HEK293 (cell line): Measurements from ENCODE around the gene ASPSCR1.
A peak's percentile ranks its signal among the peaks of the same experiment; 100 is the strongest.

Experiments
- CTCF ChIA-PET: fragments of 350-600 bp; formaldehyde crosslinking; extraction: SDS; loops from one replicate; lab custom pipeline; 2021; ENCODE audit warnings: antibody characterized with exemption; lab: Yijun Ruan, JAX
- POLR2A ChIA-PET: fragments of 300-600 bp; formaldehyde crosslinking; extraction: SDS; loops from one replicate; lab custom pipeline; 2020; ENCODE audit warnings: antibody characterized with exemption, inconsistent platforms; lab: Yijun Ruan, JAX
- H3K27ac ChIP-seq: fragments of 200-500 bp; sonication (Bioruptor generic); 2 replicates; pipeline ENCODE4 v1.5.1; 2014; ENCODE audit warnings: low read depth, low read length, control low read depth, inconsistent platforms; ENCODE audit errors: extremely low read depth
- H3K36me3 ChIP-seq, 2 experiments: fragments of 200-500 bp in 1 of 2; sonication (Bioruptor generic) in 1 of 2; 1 replicate in 1 of 2; 2 replicates in 1 of 2; pipeline ENCODE4 v1.5.1; 2014 to 2017; ENCODE audit warnings: inconsistent platforms in 2 of 2, low read length in 2 of 2; ENCODE audit not compliant: control insufficient read depth in 2 of 2, insufficient read depth in 1 of 2
- H3K4me1 ChIP-seq: fragments of 200-500 bp; sonication (Bioruptor generic); 2 replicates; pipeline ENCODE4 v1.5.1; 2014; ENCODE audit warnings: mild to moderate bottlenecking, low read length, inconsistent platforms; ENCODE audit not compliant: control insufficient read depth, insufficient read depth
- H3K4me3 ChIP-seq: 2 replicates; pipeline ENCODE4 v1.5.1; 2011; ENCODE audit warnings: low read depth, mild to moderate bottlenecking, control low read depth, low read length, moderate library complexity
- H3K9me3 ChIP-seq: fragments of 200-500 bp; sonication (Bioruptor generic); 2 replicates; pipeline ENCODE4 v1.5.1; 2014; ENCODE audit warnings: low read depth, low read length, inconsistent platforms; ENCODE audit not compliant: control insufficient read depth, insufficient read depth
- BCL11A ChIP-seq: fragments of 450-650 bp; formaldehyde crosslinking; IDR thresholded peaks from 2 replicates; pipeline ENCODE4 v1.5.1; 2016; ENCODE audit warnings: low read depth, missing biosample characterization, missing genetic modification characterization
- HOXD13 ChIP-seq: sonication (generic); formaldehyde crosslinking; IDR thresholded peaks from 2 replicates; pipeline ENCODE4 v1.8.0; 2022; ENCODE audit warnings: missing genetic modification reagents, borderline replicate concordance
- OSR2 ChIP-seq: fragments of 450-650 bp; formaldehyde crosslinking; IDR thresholded peaks from 2 replicates; pipeline ENCODE4 v1.5.1; 2016; ENCODE audit warnings: missing biosample characterization, missing genetic modification characterization
- PRDM1 ChIP-seq: fragments of 450-650 bp; formaldehyde crosslinking; IDR thresholded peaks from 2 replicates; pipeline ENCODE4; 2016; ENCODE audit warnings: missing biosample characterization, missing genetic modification characterization
- SCRT1 ChIP-seq: fragments of 450-650 bp; formaldehyde crosslinking; IDR thresholded peaks from 2 replicates; pipeline ENCODE4 v1.5.1; 2016; ENCODE audit warnings: missing biosample characterization, missing genetic modification characterization, borderline replicate concordance
- SCRT2 ChIP-seq: fragments of 450-650 bp; formaldehyde crosslinking; IDR thresholded peaks from 2 replicates; pipeline ENCODE4 v1.5.1; 2016; ENCODE audit warnings: missing biosample characterization, missing genetic modification characterization
- ZBTB17 ChIP-seq: fragments of 450-650 bp; formaldehyde crosslinking; IDR thresholded peaks from 2 replicates; pipeline ENCODE4 v1.5.1; 2016; ENCODE audit warnings: missing biosample characterization, missing genetic modification characterization
- ZFHX2 ChIP-seq: fragments of 450-650 bp; formaldehyde crosslinking; conservative IDR thresholded peaks from 2 replicates; pipeline ENCODE4 v1.5.1; 2016; ENCODE audit warnings: missing biosample characterization, missing genetic modification characterization
- ZNF112 ChIP-seq: fragments of 450-650 bp; formaldehyde crosslinking; IDR thresholded peaks from 2 replicates; pipeline ENCODE4 v1.5.0; 2017; ENCODE audit warnings: missing biosample characterization, missing genetic modification characterization
- ZNF16 ChIP-seq: fragments of 450-650 bp; formaldehyde crosslinking; IDR thresholded peaks from 2 replicates; pipeline ENCODE4 v1.5.1; 2016; ENCODE audit warnings: low read depth, missing biosample characterization, missing genetic modification characterization
- ZNF214 ChIP-seq: fragments of 450-650 bp; formaldehyde crosslinking; IDR thresholded peaks from 2 replicates; pipeline ENCODE4 v1.5.1; 2017; ENCODE audit warnings: missing biosample characterization, mild to moderate bottlenecking, missing genetic modification characterization, borderline replicate concordance
- ZNF394 ChIP-seq: fragments of 450-650 bp; formaldehyde crosslinking; IDR thresholded peaks from 2 replicates; pipeline ENCODE4 v1.5.1; 2016; ENCODE audit warnings: missing biosample characterization, missing genetic modification characterization, mild to moderate bottlenecking, moderate library complexity, borderline replicate concordance
- ZNF561 ChIP-seq: fragments of 450-650 bp; IDR thresholded peaks from 2 replicates; pipeline ENCODE4 v1.5.1; 2018; ENCODE audit warnings: missing biosample characterization, missing genetic modification characterization, borderline replicate concordance
- ZNF658 ChIP-seq: fragments of 450-650 bp; formaldehyde crosslinking; IDR thresholded peaks from 2 replicates; pipeline ENCODE4; 2016; ENCODE audit warnings: missing biosample characterization, missing genetic modification characterization
- ZNF664 ChIP-seq: fragments of 450-650 bp; formaldehyde crosslinking; IDR thresholded peaks from 2 replicates; pipeline ENCODE4 v1.5.1; 2016; ENCODE audit warnings: missing biosample characterization, missing genetic modification characterization
- TF ChIP-seq, protein P1 (sequence below): fragments of 450-650 bp; formaldehyde crosslinking; IDR thresholded peaks from 2 replicates; pipeline ENCODE4 v1.5.1; 2016; ENCODE audit warnings: missing biosample characterization, missing genetic modification characterization
- TF ChIP-seq, protein P2 (sequence below): fragments of 450-650 bp; formaldehyde crosslinking; IDR thresholded peaks from 2 replicates; pipeline ENCODE4 v1.5.1; 2017; ENCODE audit warnings: missing biosample characterization, missing genetic modification characterization
- TF ChIP-seq, protein P3 (sequence below): fragments of 450-650 bp; formaldehyde crosslinking; IDR thresholded peaks from 2 replicates; pipeline ENCODE4 v1.5.1; 2016; ENCODE audit warnings: missing biosample characterization, missing genetic modification characterization
- TF ChIP-seq, protein P4 (sequence below): fragments of 450-650 bp; formaldehyde crosslinking; IDR thresholded peaks from 2 replicates; pipeline ENCODE4 v1.5.1; 2016; ENCODE audit warnings: missing biosample characterization, missing genetic modification characterization
- TF ChIP-seq, protein P5 (sequence below): sonication (generic); formaldehyde crosslinking; IDR thresholded peaks from 2 replicates; pipeline ENCODE4 v1.8.1; 2022; ENCODE audit warnings: mild to moderate bottlenecking, moderate library complexity, missing genetic modification reagents

Gene ASPSCR1

GRCh38 chr17:82050152-82050760, 72.8 kb downstream of the ASPSCR1 start:
- POLR2A ChIA-PET, result interaction anchor here (0.6 to 14.2 kb wide), 6 partner anchors 9 to 177 kb away, joined by 4 to 96 read pairs (median 5); partner anchors contain the start of genes DCXR and RAC3
- TF ChIP-seq, protein P1, sequence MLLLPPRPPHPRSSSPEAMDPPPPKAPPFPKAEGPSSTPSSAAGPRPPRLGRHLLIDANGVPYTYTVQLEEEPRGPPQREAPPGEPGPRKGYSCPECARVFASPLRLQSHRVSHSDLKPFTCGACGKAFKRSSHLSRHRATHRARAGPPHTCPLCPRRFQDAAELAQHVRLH (tag by site-specific recombination), result no peak
- TF ChIP-seq HOXD13, result no peak
- peak; percentile 72 for TF ChIP-seq SCRT2
- no peak for TF ChIP-seq ZFHX2 (tag by site-specific recombination)
- no peak for TF ChIP-seq OSR2 (tag by site-specific recombination)
- no peak for TF ChIP-seq ZNF561 (tag by site-specific recombination)
- no peak for TF ChIP-seq ZNF664
- TF ChIP-seq ZBTB17 (tag by site-specific recombination), result no peak
- no peak for TF ChIP-seq PRDM1 (tag by site-specific recombination)
- no peak for TF ChIP-seq ZNF16 (tag by site-specific recombination)
- TF ChIP-seq ZNF214 (tag by site-specific recombination), result no peak
- TF ChIP-seq ZNF394 (tag by site-specific recombination), result no peak
- TF ChIP-seq, protein P2, sequence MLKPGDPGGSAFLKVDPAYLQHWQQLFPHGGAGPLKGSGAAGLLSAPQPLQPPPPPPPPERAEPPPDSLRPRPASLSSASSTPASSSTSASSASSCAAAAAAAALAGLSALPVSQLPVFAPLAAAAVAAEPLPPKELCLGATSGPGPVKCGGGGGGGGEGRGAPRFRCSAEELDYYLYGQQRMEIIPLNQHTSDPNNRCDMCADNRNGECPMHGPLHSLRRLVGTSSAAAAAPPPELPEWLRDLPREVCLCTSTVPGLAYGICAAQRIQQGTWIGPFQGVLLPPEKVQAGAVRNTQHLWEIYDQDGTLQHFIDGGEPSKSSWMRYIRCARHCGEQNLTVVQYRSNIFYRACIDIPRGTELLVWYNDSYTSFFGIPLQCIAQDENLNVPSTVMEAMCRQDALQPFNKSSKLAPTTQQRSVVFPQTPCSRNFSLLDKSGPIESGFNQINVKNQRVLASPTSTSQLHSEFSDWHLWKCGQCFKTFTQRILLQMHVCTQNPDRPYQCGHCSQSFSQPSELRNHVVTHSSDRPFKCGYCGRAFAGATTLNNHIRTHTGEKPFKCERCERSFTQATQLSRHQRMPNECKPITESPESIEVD, result no peak
- TF ChIP-seq, protein P3, sequence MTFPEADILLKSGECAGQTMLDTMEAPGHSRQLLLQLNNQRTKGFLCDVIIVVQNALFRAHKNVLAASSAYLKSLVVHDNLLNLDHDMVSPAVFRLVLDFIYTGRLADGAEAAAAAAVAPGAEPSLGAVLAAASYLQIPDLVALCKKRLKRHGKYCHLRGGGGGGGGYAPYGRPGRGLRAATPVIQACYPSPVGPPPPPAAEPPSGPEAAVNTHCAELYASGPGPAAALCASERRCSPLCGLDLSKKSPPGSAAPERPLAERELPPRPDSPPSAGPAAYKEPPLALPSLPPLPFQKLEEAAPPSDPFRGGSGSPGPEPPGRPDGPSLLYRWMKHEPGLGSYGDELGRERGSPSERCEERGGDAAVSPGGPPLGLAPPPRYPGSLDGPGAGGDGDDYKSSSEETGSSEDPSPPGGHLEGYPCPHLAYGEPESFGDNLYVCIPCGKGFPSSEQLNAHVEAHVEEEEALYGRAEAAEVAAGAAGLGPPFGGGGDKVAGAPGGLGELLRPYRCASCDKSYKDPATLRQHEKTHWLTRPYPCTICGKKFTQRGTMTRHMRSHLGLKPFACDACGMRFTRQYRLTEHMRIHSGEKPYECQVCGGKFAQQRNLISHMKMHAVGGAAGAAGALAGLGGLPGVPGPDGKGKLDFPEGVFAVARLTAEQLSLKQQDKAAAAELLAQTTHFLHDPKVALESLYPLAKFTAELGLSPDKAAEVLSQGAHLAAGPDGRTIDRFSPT (tag by site-specific recombination), result peak; percentile 34; the same call in 1 of the 2 replicates
- no peak for TF ChIP-seq BCL11A (tag by site-specific recombination)
- TF ChIP-seq, protein P4, sequence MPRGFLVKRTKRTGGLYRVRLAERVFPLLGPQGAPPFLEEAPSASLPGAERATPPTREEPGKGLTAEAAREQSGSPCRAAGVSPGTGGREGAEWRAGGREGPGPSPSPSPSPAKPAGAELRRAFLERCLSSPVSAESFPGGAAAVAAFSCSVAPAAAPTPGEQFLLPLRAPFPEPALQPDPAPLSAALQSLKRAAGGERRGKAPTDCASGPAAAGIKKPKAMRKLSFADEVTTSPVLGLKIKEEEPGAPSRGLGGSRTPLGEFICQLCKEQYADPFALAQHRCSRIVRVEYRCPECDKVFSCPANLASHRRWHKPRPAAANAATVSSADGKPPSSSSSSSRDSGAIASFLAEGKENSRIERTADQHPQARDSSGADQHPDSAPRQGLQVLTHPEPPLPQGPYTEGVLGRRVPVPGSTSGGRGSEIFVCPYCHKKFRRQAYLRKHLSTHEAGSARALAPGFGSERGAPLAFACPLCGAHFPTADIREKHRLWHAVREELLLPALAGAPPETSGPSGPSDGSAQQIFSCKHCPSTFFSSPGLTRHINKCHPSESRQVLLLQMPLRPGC, result no peak
- no peak for TF ChIP-seq ZNF658 (tag by site-specific recombination)
- TF ChIP-seq, protein P5, sequence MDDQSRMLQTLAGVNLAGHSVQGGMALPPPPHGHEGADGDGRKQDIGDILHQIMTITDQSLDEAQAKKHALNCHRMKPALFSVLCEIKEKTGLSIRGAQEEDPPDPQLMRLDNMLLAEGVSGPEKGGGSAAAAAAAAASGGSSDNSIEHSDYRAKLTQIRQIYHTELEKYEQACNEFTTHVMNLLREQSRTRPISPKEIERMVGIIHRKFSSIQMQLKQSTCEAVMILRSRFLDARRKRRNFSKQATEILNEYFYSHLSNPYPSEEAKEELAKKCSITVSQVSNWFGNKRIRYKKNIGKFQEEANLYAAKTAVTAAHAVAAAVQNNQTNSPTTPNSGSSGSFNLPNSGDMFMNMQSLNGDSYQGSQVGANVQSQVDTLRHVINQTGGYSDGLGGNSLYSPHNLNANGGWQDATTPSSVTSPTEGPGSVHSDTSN (CRISPR knock-in tag), result 0 out of 2 replicates have a peak, but pooled peaks have one; percentile 34
- no peak for TF ChIP-seq ZNF112 (tag by site-specific recombination)
- TF ChIP-seq SCRT1, result peak; percentile 32; the same call in 1 of the 2 replicates
- H3K36me3 ChIP-seq, result peaks cover 0 to 71% of the 10 kb centered on the region in 2 experiments; a peak in 2 of 3 replicates
- H3K4me1 ChIP-seq, result peaks cover 7% of the 10 kb centered on the region
- H3K27ac ChIP-seq, result no peak overlapping the region; the same call in 1 of the 2 replicates
- no peaks in the 10 kb centered on the region for H3K9me3 ChIP-seq
- CTCF ChIA-PET, result interaction anchor here (0.5 to 1.3 kb wide), 5 partner anchors 12 to 141 kb away, joined by 3 to 6 read pairs (median 4); partner anchors contain the start of gene DCXR
- peak overlapping the region; percentile 83; the same call in 1 of the 2 replicates for H3K4me3 ChIP-seq
